Activated CD8-positive, alpha-beta memory T cell treated with anti-CD3 and anti-CD28 coated beads for 36 hours (primary cell): ENCODE data around the gene ZNF664. TPM values are rescaled to one million over a fixed set of nuclear protein-coding genes. Genes with fewer than 3 reads are reported as not detected.

Source experiments
- CTCF ChIA-PET: fragments of 350-600 bp; sonication (Branson Sonifier 250); formaldehyde crosslinking; loops from one replicate; lab custom pipeline; 2021; ENCODE audit warnings: antibody characterized with exemption; lab: Charles Lee
- POLR2A ChIA-PET: fragments of 350-600 bp; sonication (Branson Sonifier 250); formaldehyde crosslinking; loops from one replicate; lab custom pipeline; 2021; ENCODE audit warnings: antibody characterized with exemption; lab: Charles Lee
- total RNA-seq, 2 experiments: library from RNA; stranded (reverse); gene quantifications; one replicate each; pipeline ENCODE4 v1.2.3, GENCODE V29; 2021

Gene ZNF664
- total RNA-seq, 2 experiments from 2014 or later: 74.6 to 75.6 TPM

DNA sequence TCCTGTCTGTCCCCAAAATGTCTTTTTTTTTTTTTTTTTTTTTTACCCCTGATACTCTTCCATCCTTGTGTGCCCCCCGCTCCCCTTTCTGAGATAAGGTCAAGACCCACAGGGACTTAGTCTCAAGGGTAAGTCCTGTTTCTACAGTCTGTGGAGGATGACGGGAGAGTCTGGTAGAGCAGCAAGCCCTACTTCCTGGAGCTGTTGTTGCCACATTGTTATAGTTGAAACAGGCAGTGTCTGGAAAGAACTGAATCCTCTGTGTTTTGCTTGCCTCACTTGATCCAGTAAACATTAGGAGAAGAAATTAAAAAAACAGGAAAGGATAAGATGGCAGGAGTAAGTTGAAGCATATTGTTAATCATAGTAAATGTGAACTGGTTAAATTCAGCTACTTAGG is 45.5 kb downstream of the ZNF664 start:
- POLR2A ChIA-PET: no interaction called here
- CTCF ChIA-PET: no interaction called here

DNA sequence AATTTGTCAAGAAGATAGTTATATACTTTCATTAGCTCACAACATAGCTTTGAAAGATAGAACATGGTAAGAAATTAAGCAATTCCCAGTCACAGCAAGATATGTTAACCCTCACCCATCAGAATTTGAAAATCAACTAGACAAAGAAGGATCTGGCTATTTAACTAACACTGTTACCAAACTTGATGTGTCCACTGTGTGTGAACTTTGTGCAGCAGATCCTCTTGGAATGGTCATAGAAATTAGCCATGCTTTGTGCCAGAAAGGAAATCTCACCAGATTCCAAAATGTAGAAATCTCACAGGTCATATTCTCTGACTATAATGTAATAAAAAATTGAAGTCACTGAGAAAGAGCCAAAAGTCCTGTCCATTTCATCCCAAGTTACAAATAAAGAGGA is 46.1 kb downstream of the ZNF664 start:
- POLR2A ChIA-PET: no interaction called here

DNA sequence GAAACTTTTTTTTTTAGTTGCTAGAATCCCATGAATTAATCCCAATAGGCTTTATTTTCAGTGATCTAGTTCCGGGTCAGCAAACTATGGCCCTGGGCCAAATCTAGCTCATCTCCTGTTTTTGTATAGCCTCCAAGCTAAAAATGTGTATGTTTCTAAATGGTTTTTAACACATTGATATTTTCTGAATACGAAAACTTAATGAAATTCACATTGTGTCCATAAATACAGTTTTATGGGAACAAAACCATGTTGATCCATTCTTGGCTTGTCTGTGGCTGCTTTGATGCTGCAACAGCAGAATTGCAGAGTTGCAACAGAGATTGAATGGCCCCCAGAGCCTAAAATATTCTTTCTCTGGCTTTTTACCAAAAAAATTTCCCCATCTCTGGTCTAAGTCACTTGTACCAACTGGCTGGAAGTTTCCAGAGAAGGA is 47.5 kb downstream of the ZNF664 start:
- ChIA-PET POLR2A (no interaction called here), CTCF (no interaction called here)

More for the DNA sequence above, 46.1 kb downstream of the ZNF664 start:
- CTCF ChIA-PET: no interaction called here

DNA sequence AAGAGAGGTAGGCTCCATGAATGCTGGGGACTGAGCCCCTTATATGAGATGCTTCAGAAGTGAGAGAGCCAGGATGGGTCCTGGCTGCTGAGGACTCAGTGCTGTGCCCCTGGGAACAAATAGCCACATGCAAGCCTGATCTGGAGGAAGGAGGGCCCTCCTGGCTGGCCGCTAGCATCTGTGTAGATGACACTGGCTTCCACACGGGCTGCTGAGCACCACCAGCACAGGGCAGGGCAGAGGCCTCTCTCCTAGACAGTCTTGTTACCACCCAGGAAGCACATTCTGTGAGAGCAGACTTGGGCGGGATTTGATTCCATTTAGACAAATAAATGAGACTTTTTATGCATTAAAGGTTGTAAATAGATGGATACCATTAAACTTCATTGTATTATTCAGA is 48.0 kb downstream of the ZNF664 start:
- ChIA-PET CTCF (no interaction called here), POLR2A (no interaction called here)

DNA sequence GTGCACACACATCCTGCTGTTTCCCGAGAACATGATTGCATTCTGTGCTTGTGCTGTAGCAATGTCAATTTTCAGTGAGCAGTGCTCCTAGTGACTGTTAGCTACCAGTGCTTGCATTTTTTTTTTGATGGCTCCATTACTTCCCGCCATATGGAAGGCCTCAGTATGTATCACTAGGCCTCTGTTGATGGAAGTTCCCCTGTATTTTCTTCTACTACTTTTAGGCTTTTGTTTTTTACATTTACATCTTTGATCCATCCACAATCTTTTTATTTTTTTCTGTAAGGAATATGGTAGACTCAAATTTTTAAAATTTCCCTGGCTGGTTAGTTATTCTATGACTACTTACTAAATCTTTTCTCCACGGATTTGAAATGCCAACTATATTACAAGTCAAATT is 49.1 kb downstream of the ZNF664 start:
- CTCF ChIA-PET: interaction anchor here (0.6 to 0.7 kb wide), 3 partner anchors 10 to 346 kb away, joined by 3 to 4 read pairs (median 4); no protein-coding TSS in a partner anchor
- POLR2A ChIA-PET: no interaction called here

DNA sequence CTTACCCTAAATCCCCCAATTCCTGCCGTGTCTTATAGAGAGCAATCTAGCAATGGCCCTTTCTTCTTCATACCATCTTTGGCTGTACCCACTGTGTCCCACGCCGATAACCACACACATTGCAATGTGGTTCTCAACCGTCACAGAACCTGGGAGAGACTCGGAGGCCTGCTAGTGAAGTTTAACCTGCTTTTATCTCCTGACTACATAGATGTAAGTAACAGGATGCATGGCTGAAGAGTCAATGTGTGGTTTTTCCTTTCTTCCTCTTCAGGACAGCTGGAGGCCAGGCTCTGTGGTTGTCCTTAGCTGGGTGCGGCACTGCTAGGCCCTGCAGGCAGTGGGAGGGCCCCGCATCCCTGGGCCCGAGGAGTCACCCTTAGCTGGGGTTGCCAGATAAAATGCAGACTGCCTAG is 51.3 kb downstream of the ZNF664 start:
- POLR2A ChIA-PET: no interaction called here

DNA sequence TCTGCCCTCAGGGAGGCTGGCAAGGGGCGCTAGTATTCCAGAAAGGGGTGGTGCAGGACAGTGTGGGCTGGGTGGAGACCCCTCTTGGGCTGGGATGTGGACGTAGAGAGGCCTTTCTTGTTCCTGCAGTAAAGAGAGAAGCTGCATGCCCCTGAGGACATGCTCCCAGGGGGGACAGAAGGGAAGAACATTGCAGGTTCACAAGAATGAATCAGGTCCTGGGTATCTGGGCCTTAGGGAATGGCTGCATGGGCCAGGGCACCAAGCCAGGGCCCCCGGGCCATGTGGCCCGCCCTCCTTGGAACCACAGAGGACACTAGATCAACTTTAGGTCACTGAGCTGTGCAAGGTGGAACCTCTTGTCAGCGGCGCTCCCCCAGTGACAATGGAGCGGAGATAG is 51.8 kb downstream of the ZNF664 start:
- ChIA-PET CTCF (interaction anchor here (1.1 kb wide), 1 partner anchor 174 kb away, joined by 3 read pairs; no protein-coding TSS in a partner anchor), POLR2A (no interaction called here)

More for the DNA sequence above, 51.3 kb downstream of the ZNF664 start:
- CTCF ChIA-PET: interaction anchor here (0.8 kb wide), 1 partner anchor 748 kb away, joined by 3 read pairs; no protein-coding TSS in a partner anchor

DNA sequence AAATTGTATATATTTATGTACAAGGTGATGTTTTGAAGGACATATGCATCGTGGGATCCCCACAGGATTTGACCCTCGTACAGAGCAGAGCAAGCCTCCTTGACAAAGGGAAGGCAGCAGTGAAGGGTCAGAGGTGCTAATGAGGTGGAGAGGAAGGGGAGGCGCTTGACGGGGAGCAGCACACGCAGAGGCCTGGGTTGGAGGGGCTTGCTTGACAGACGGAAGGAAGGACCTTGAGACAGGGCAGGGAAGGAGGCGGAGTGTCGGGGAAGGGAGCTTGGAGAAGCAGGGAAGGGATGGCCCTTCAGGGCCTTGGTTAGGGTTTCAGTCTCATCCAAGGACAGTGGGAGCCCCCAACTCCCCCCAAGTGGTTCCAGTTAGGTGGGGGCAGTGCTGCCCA is 52.6 kb downstream of the ZNF664 start:
- ChIA-PET POLR2A (no interaction called here), CTCF (interaction anchor here (1.1 kb wide), 1 partner anchor 174 kb away, joined by 3 read pairs; no protein-coding TSS in a partner anchor)

DNA sequence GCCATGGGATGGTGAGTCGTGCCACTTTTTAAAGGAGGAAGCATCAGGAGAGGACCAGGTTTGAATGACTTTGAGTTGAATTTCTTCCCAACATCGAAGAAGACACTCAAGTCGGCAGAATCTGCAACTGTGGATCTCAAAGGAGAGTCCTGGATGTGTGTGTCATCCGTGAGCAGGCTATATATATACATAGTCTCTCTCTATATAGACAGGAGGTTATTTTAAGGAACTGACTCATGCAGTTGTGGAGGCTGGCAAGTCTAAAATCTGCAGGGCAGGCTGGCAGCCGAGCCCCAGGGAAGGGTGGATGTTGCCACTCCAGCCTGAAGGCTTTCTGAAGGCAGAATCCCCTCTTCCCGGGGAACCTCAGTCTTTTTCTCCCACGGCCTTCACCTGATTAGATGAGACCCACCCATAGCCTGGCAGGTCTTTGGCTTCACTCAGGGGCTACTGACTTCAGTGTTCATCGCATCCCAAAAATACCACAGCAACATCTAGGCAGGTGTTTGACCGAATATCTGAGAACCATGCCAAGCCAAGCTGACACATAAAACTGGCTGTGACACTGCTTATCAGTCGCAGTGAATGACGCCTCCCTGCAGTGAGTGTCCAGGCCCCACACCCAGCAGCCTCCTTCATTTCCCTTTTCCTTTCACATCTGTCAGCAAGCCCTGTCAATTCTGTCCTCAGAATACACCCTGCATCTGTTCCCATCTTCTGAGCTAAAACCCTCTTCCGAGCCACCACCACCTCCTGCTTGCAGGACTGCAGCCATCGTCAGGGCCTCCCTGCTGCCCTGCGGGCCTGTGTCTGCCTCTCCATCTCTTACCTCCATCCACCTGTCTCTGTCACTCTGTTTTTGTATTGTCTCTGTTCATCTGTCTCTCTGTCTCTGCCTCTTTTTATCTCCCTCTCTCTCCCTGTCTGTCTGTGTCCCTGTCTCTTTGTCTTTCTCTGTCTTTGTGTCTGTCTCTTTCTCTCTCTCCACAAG is 54.0 kb downstream of the ZNF664 start:
- ChIA-PET POLR2A (no interaction called here), CTCF (no interaction called here)

DNA sequence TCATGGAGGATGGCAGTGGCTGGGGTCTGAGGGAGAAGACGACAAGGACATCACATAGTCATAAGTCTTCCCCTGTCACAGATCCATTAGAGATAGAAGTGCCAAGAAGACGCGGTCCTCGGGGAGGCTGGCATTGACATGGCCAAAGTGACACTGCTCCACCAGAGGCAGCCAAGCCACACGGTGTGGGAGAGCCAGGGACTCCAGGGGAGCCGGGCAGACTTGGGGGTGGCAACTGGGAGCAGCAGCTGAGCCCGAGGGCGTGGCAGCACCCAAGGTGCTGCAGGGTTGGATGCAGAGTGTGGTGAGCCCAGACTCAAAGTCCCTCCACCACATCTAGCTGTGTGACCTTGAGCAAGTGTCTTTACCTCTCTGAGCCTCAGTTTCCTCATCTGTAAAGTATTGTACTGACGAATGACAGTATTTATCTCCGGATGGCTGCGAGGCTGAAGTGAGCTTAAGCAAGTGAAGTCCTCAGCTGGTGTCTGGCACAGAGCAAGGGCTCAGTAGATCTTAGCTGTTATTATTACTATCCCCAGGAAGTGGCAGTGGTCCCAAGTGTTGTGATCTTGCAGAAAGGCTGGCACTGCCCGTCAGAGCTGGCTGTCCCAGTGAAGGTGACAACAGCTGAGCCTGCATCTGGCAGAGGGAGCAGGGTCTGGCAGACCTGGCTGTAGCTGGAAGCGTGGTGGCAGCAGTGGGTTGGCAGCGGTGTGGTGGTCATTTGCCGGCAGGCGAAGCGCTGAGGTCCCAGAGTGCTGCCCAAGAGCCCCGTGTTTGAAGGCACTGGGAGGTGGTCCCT is 54.9 kb downstream of the ZNF664 start:
- CTCF ChIA-PET: no interaction called here
- POLR2A ChIA-PET: no interaction called here

DNA sequence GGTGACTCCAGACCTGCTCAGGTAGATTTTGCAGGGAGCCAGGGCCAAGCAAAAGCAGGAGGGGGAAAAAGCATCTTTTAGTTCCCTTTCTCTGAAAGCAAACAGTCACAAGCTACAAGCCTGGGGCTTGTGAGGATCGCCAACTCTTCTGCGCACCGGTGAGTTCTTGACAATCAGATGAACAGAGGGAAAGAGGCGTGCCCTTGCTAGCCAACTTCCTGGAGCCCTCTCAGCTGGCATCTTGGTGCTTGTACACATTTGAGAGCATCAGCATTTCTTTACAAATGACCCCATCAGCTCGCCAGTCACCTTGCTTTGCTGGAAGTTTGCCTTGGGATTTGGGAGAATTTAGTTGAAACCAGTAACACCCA is 55.5 kb downstream of the ZNF664 start:
- CTCF ChIA-PET: no interaction called here
- POLR2A ChIA-PET: no interaction called here

DNA sequence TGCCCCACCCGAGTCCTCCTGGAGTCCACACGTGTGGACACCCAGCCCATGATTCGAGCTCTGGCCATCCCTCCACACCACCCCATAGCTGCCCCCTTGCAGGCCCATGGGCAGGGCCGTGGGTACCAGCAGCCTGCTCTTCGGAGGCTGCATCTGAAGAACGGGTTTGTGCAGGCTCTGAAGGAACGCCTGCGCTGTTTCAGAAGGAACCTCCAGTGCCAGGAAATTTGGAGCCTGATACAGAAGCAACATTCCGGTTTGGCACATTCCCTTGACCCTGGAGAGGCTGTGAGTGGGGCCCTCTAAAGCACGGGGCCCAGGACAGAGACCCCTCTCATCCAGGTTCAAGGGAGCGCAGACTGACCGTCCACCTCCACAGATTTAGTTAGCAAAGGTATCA is 57.0 kb downstream of the ZNF664 start:
- ChIA-PET POLR2A (no interaction called here), CTCF (no interaction called here)

DNA sequence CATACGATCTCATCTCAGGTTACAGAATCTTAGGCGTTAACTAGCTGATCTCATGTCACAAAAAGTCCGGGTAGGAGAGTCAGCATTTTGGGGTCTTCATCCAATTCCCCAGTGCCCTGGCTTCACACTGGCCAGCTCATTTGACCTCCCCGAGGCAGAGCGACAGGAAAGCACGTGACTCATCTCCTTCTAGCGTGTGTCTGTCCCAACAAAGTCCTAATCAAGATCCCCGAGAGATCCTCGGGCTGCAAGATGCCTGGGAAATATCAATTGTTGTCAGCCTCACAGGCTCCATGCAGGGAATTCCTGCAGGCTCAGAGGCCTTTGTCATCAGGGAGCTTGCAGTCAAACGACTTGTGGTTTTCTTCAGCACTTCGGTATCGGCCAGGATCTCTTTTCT is 57.5 kb downstream of the ZNF664 start:
- CTCF ChIA-PET: no interaction called here
- POLR2A ChIA-PET: no interaction called here

DNA sequence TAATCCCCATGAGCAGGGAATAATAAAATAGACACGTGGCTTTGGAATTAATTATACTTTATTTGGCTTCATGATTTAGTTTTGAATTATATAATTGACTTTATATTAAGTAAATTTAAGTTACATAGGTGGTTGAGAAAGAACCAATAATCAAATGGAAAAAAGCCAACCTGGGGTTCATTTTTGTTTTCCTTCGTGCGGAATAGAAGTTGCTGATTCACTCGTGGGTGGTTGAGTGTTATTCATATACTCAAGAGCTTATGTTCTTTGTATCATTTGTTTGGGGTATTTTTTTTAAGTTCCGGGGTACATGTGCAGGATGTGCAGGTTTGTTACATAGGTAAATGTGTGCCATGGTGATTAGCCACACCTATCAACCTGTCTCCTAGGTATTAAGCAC is 58.0 kb downstream of the ZNF664 start:
- CTCF ChIA-PET: interaction anchor here (0.7 kb wide), 2 partner anchors 45 to 54 kb away, joined by 4 to 5 read pairs; no protein-coding TSS in a partner anchor
- POLR2A ChIA-PET: no interaction called here

DNA sequence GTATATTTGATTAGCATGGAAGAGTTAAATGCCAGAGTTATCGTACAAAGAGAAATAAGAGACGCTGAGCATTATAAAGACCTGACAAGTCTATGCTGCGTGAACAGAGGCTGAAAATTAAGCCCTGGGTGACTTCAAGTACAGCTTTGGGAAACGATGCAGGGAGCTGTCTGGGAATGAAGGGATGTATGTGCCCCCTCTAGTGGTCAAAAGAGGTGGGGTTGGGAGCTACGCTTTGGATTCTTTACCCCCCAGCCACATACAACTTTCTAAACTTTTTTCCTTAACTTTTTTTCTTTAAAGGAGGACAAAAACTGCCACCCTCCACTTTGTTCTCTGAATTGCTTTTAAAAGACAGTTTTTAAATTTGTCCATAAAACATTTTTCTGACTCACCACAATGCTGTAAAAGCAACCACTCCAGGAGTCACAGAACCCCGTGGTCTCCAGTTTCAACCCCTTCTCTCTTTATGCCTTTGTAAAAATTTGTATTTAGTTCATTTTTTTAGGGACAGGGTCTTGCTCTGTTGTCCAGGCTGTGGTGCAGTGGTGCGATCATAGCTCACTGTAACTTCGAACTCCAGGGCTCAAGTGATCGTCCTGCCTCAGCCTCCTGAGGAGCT is 59.4 kb downstream of the ZNF664 start:
- CTCF ChIA-PET: interaction anchor here (0.7 to 1.7 kb wide), 4 partner anchors 10 to 739 kb away, joined by 3 to 5 read pairs (median 4); no protein-coding TSS in a partner anchor
- POLR2A ChIA-PET: no interaction called here

DNA sequence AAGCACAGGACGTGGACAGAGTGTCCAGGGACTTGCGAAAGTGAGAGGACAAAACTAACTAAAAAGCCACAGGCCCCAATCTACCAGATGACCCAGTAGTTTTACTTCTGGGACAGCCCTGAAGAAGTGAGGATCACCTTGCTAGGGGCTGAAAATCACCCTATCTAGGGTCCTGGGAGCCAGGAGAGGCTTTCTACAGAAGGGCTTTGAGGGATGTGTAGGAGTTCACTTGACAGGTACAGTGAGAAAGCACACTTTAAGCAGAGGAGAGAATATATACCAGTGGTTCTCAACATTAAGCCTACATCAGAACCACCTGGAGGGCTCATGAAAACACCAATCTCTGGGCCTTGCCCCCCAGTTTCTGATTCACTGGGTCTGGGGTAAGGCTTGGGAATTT is 60.8 kb downstream of the ZNF664 start:
- POLR2A ChIA-PET: no interaction called here

DNA sequence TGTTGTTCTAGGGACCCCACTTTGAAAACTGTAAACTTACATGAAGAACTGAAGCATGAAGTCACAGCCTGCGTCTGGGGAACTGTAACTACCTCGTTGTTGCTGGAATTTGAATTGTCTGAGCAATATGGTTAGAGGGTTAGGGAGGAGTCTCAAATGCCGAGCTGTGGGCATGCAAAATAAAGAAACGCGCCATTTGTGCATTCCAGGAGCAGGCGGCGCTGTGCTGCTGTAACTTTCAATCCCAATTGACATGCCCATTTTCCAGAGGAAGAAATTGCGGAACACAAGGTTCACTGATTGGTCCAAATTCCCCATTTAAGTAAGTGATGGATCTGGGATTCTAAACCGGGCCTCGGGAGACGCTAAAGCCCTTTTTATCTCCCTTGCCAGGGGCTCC is 61.3 kb downstream of the ZNF664 start:
- CTCF ChIA-PET: no interaction called here
- POLR2A ChIA-PET: no interaction called here

More for the DNA sequence above, 60.8 kb downstream of the ZNF664 start:
- CTCF ChIA-PET: interaction anchor here (1.7 kb wide), 1 partner anchor 738 kb away, joined by 5 read pairs; no protein-coding TSS in a partner anchor

DNA sequence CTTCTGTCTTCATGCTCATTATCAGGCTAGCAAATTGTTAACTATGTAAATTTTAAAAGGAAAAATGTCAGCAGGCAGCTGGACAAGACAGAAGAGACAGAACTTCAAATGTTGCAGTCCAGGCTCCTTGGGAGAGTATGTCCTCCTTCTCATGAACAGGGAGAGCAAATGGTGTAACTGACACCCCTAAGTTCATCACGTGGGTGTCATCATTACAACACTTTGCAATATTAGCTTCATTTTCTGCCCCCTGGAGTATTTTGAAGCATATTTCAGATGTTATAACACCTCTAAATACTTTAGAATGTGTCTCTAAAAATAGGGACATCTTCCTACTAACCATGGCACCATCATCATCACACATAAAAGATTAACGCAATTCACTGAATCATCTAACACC is 62.1 kb downstream of the ZNF664 start:
- ChIA-PET POLR2A (no interaction called here), CTCF (no interaction called here)

DNA sequence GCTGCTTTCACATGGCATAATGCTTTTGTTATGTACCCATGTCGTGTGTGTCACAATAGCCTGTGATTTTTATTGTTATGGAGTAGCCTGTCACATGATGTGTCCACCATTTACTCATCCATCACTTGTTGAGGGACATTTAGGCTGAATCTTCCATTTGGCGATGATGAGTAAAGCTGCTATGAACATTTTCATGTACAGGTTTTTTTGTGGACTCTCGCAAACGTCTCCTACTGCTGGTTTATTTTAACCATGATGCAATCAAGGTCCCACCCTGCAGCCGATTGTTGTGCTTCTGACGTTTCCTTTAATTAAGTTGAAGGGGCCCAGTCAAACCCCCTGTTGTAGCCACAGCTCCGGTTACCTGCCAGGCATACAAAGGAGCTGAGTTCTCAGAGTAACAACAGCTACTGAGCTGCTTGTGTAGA is 63.2 kb downstream of the ZNF664 start:
- POLR2A ChIA-PET: no interaction called here
- CTCF ChIA-PET: interaction anchor here (0.5 to 2.1 kb wide), 6 partner anchors 9 to 353 kb away, joined by 3 to 11 read pairs (median 4); no protein-coding TSS in a partner anchor
